GDM1 (cell line): ENCODE data around the gene GDF2.

ENCODE experiments used
- DNase-seq: peaks from one replicate; lab custom pipeline; 2025; lab: John Stamatoyannopoulos, UW

The GDF2 gene

DNA sequence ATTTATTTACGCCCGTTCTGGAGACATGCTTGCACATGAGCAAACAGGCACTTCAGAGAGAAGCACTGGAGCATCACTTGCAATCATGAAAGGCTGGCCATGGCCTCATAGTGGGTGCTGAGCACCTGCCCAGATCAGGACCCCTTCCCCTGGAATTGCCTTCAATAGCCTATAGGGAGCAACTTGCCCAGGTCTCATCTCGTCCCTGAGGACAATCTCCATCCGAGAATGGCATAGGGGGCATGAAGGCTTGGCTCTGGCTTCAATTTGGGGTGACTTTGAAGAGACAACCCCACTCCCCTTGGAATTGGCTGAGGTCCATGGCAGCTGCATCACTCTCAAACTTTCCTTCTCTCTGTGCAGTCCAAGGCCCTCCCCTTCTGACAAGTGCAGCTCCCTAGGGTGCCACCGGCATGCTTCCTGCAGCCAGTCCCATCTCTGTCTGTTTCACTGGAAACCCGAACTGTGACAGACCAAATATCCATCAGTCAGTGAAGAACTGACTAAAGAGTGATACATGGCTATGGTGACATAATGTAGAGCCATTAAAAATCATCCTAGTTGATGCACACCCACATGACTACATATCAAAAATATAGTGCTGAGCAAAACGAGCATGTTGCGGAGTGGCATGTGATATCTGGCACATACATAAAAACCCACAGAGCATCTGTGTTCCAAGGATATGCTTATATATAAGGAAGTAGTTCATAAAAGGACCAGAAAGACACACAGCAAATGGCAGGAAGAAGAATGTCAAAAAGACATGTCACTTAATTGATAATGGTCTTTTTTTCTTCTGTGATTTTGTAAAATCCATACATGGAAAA lies 12.4 kb downstream of the GDF2 start:
- no peak for DNase-seq

DNA sequence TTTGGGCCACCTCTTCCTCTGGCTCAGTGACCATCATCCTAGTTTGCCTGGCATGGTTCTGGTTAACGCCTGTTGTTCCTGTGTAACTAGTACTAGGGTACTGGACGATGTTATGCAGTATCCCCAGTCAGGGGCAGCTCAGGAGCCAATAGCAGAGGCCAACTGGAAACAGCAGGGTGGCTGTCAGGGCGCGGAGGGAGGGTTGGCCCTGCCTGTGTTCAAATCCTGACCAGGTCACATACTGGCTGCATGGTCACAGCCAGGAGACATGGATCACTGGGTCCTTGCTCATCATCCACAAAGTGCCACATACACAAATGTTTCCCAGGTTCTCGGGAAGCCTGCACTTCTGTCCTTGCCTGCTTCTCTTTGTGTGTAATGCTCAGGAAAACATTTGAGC lies 13.7 kb downstream of the GDF2 start:
- DNase-seq, result no peak

DNA sequence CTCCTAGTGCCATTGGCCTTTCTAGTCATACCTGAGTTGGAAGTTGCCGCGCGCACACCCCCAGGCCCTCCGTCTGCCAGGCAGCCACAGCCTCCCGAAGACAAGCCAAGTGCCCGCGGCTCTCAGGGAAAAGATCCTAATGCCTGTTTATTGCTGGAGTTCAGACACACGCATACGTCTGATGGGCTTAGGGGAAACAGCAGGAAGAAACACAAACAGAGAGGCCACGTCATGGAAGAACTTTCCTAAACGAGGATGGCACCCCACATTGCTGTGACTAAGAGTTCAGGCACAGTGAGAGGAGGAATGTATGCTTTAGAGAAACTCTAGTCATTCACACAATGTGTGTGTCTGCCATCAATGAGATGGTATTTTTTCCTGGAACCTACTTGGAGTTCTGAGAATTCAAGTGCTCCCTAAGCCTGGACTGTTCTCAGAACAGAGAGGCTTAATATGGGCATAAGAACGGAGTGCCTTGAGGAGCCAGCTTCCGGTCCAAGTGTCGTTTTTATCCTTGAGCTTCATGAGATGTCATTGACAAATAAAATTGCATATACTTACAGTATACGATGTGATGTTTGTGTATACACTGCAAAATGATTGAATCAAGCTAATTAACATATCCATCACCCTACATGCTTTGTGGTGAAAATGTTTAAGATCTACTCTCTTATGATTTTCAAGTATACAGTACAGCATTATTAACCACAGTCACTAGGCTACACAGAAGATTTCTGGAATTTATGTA lies 14.3 kb downstream of the GDF2 start:
- no peak for DNase-seq

DNA sequence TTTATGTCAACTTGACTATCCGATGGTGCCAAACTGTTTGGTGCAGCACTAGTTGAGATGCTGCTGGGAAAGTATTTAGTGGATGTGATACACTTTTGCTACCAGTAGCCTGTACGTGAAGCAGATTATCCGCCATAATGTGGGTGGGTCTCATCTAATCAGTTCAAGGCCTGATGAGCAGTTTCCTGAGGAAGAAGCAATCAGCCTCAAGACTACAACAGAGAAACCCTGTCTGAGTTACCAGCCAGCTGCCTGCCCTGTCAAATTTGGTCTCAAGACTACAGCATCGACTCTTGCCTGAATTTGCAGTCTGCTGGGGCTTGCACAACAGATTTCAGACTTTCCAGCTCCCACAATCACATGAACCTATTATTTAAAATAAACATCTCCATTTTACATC lies 15.1 kb downstream of the GDF2 start:
- no peak for DNase-seq

DNA sequence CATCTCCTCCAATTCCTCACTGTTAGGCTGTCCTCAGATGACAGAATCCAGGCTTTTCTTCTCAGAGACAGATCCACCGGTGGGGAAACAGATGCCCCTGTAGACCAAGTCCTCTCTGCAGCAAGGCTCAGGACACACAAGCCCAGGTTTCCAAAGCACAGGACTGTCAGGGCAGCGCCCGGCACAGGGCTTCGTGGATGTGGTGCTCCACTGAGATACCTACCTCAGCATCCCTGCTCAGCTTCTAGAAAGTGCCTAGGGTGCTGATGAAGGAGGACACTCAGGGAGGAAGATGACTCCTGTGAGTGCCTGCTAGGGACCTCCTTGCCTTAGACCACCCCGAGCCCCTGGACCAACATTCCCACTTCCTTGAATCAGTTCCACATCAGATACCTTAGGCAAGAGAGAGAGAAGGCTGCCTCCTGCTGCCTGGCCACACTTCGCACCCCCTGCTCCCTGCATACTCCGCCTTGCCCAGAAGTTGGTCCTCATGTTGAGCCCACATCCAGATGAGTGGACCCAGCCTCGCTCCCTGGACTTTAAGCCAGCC lies 17.0 kb downstream of the GDF2 start:
- no peak for DNase-seq

DNA sequence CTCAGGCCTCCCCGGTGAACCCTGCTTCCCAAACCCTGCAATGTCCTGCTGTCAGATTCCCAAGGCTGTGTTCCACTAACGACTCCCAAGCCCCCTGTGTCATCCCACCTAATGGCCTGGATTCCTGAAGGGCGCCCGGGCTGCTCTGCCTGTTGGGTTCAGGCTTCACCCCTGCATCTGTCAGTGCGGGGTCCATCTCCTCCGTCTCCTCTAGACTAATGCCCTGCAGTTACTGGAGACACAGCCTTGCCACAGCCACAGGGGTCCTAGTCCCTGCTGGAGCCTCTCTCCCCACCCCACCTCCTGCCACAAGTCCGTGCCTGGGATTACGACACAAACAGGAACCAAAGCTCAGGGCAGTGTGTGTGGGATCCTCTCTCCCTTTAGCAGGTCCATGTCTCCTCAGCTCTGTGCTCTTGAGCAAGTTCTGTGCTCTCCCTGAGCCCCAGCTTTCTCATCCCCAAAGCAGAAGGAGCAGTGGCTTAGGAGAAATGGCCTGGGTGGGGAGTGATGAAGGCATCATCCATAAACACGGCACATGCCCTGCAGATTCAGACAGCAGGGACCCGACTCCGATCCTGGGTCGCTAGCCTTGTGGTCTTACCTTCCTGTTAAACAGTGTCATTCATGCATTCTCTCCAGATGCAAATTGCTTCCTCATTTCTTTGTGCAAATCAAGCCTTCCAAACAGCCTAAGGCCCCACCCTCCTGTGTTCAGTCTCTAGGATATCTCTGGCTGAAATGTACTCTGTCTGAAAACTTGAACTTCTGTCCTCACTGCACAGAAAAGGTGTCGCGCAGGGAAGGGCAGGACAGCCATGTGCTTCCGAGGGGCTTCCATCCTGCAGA lies 17.7 kb downstream of the GDF2 start:
- peak; percentile 41 for DNase-seq

DNA sequence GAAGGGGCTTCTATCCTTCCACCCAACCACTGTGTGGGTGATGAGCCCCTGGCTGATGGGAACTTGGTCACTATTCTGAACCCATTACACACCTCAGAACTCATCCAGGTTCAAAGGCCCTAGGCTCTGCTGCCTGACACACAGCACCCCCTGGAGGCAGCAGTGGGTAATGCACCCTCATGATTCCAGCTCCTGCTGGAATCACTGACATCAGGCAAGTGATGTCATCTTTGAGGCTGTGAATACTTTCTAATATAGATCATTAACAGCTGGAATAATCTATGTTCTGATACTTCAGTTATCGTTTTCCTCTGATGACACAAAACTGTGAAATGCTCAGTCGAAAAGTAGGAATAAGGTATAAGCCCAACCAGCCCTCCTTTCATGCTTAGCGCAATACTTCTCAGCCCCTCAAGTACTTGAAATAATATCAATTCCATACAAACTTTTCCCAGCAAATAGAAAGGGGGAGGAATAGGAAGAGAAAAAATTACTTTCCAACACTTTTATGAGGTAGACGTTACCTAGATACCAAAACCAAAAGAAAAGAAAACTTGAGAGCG lies 18.4 kb downstream of the GDF2 start:
- peak; percentile 41 for DNase-seq

DNA sequence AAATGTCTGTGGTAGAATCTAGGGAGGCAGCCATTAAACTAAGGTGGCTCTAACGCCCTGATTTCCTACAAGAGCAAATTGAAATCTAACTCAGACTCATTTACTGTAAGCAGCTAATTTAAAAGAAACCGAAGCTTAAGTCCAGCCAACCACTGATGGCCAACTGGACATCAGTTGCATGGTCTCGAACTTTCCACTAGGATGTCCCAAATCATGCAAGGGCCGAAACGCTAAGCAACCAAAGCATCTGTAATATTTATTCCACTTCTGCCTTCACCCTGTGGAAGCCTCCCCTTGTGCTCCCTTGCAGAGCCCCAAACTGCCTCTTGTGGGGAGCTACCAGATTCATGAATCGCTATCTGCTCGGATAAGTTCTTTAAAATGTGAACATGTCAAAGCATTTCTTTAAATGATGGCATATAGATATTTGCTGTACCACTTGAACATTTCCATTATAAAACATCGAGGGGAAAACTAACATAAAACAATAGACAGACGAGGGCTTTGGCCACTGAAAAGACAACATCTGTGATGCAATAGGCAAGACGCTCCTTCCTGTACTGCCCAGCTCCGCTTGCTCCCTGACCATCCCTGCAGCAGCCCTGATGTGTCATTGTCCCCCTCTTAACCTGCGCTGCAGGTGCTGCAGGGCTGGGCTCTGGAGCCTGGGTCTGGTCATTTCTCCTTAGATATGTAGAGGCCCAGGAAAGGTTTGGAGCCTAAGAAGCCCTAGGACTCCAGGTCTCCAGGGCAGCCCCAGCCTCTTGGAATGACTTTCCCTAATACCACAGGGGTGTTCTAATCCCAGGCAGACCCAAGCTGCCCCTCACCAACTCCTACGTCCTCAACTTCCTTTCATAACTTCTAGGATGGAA lies 23.0 kb downstream of the GDF2 start:
- DNase-seq, result no peak

DNA sequence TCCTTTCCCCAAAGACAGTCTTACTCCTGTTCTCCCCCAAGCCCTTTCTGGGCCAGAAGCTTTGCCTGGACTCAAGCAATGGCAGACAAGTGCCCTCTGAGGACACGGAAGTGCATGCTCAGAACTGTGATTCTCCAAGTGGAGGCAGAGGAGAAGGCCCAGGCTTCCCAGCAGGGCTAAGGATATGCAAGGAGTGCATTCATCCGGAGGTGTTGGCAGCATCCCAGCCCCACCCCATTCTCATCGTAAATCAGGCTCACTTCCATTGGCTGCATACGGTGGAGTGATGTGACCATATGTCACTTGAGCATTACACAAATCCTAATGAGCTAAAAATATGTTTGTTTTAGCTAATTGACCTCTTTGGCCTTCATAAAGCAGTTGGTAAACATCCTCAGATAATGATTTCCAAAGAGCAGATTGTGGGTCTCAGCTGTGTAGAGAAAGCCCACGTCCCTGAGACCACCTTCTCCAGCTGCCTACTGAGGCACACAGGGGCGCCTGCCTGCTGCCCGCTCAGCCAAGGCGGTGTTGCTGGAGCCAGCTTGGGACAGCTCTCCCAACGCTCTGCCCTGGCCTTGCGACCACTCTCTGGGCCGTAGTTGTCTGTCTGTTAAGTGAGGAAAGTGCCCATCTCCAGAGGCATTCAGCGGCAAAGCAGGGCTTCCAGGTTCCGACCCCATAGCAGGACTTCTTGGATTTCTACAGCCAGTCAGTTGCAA lies 24.5 kb downstream of the GDF2 start:
- no peak for DNase-seq

DNA sequence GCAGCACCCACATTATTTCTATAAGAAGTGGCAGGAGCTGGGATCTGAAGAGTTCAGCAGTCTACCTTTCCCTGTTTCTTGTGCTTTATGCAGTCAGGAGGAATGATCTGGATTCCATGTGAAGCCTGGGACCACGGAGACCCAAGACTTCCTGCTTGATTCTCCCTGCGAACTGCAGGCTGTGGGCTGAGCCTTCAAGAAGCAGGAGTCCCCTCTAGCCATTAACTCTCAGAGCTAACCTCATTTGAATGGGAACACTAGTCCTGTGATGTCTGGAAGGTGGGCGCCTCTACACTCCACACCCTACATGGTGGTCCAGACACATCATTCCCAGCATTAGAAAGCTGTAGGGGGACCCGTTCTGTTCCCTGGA lies 25.0 kb downstream of the GDF2 start:
- no peak for DNase-seq

DNA sequence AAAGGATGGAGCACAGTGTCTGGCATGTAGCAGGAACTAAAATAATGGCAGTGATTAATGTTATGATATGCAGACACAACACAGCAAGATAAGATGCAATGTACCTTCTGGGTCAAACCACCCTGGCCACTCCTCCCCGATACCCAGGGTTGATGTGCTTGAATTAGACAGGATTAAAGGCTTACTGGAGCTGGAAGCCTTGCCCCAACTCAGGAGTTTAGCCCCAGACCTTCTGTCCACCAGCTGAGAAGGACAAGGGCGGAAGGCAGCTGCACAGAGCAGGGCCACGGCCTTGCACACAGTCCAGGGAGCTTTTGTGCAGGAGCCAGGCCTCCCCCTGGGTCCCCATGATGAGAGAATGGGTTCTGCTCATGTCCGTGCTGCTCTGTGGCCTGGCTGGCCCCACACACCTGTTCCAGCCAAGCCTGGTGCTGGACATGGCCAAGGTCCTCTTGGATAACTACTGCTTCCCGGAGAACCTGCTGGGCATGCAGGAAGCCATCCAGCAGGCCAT lies 25.9 kb downstream of the GDF2 start, which contains the start of gene RBP3:
Gene RBP3, plus strand, starts transcription at position 226 of the 514 bp plus-strand sequence. Its CDS starts 122 bp downstream, at position 348.
- no peak for DNase-seq

DNA sequence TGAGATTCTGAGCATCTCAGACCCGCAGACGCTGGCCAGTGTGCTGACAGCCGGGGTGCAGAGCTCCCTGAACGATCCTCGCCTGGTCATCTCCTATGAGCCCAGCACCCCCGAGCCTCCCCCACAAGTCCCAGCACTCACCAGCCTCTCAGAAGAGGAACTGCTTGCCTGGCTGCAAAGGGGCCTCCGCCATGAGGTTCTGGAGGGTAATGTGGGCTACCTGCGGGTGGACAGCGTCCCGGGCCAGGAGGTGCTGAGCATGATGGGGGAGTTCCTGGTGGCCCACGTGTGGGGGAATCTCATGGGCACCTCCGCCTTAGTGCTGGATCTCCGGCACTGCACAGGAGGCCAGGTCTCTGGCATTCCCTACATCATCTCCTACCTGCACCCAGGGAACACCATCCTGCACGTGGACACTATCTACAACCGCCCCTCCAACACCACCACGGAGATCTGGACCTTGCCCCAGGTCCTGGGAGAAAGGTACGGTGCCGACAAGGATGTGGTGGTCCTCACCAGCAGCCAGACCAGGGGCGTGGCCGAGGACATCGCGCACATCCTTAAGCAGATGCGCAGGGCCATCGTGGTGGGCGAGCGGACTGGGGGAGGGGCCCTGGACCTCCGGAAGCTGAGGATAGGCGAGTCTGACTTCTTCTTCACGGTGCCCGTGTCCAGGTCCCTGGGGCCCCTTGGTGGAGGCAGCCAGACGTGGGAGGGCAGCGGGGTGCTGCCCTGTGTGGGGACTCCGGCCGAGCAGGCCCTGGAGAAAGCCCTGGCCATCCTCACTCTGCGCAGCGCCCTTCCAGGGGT lies 26.6 kb downstream of the GDF2 start:
- no peak for DNase-seq

DNA sequence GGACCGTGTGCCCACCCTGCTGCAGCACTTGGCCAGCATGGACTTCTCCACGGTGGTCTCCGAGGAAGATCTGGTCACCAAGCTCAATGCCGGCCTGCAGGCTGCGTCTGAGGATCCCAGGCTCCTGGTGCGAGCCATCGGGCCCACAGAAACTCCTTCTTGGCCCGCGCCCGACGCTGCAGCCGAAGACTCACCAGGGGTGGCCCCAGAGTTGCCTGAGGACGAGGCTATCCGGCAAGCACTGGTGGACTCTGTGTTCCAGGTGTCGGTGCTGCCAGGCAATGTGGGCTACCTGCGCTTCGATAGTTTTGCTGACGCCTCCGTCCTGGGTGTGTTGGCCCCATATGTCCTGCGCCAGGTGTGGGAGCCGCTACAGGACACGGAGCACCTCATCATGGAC lies 27.3 kb downstream of the GDF2 start:
- no peak for DNase-seq

DNA sequence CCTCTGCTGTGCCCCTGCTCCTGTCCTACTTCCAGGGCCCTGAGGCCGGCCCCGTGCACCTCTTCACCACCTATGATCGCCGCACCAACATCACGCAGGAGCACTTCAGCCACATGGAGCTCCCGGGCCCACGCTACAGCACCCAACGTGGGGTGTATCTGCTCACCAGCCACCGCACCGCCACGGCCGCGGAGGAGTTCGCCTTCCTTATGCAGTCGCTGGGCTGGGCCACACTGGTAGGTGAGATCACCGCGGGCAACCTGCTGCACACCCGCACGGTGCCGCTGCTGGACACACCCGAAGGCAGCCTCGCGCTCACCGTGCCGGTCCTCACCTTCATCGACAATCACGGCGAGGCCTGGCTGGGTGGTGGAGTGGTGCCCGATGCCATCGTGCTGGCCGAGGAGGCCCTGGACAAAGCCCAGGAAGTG lies 27.7 kb downstream of the GDF2 start:
- no peak for DNase-seq

DNA sequence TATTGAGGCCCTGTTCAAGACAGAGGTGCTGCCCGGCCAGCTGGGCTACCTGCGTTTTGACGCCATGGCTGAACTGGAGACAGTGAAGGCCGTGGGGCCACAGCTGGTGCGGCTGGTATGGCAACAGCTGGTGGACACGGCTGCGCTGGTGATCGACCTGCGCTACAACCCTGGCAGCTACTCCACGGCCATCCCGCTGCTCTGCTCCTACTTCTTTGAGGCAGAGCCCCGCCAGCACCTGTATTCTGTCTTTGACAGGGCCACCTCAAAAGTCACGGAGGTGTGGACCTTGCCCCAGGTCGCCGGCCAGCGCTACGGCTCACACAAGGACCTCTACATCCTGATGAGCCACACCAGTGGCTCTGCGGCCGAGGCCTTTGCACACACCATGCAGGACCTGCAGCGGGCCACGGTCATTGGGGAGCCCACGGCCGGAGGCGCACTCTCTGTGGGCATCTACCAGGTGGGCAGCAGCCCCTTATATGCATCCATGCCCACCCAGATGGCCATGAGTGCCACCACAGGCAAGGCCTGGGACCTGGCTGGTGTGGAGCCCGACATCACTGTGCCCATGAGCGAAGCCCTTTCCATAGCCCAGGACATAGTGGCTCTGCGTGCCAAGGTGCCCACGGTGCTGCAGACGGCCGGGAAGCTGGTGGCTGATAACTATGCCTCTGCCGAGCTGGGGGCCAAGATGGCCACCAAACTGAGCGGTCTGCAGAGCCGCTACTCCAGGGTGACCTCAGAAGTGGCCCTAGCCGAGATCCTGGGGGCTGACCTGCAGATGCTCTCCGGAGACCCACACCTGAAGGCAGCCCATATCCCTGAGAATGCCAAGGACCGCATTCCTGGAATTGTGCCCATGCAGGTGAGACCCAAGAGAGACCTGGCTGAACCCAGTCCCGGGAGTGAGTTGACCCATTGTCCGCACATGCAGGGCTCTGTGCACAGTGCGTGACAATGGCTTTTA lies 28.7 kb downstream of the GDF2 start:
- DNase-seq, result no peak

DNA sequence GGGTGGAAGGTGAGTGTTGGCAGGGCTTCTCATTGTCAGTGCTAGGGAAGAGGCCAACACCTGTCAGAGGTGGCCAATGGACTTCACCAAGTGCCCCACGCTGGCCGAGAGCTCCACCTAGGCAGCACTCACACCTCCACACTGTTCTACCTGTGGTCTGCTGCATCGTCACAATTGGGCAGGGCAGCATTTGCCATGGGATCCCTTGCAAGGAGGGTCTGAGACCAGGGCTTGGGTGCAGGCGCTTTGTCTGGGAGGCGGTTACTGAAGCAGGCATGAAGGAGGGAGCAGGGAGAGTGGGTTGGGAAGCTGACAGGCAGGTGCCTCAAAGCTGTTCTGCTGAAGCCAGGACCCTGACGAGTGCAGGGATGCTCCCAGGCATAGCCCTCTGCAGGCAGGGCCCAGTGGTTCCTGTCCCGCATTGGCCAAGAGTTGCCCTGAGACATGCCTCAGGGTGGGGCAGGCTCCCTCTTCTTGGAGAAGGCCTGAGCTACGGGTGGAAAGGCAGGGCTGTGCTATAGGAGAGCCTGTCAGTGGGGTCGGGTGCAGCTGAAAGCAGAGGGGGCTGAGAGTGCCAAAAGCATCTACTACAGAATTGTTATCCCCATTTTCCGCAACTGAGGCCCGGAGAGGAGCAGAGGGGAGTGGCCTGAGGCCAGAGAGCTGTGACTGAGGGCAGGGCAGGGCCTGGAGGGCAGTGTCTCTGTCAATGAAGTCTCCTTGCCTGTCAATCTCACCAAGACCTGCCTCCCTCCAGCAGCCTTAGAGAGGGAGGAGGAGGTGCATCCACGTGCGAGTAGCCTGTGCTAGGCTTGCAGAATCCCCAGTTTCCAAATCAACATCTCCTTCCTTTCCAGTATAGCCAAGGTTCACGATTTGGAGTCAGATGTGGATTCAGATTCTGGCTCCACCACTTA lies 29.9 kb downstream of the GDF2 start:
- DNase-seq, result no peak

DNA sequence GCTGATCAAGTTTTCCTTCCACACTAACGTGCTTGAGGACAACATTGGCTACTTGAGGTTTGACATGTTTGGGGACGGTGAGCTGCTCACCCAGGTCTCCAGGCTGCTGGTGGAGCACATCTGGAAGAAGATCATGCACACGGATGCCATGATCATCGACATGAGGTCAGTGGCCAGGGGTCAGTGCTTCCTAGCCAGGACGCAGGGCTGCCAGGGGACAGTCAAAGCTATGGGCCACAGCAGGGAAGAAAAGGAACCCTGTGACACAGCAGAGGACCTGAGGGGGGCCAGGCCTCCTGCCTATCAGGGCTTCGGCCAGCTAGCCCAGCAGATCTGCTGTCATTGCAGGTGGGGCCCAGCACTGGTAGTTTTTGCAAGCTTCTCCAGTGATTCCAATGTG lies 31.1 kb downstream of the GDF2 start:
- no peak for DNase-seq
